CD8-positive, alpha-beta memory T cell (primary cell): ENCODE results near the gene ZNF581. TPM values are rescaled to one million over a fixed set of nuclear protein-coding genes. Genes with fewer than 3 reads are reported as not detected.

Experiments used
- CTCF ChIA-PET: fragments of 350-600 bp; sonication (Branson Sonifier 250); formaldehyde crosslinking; loops from one replicate; lab custom pipeline; 2021; ENCODE audit warnings: antibody characterized with exemption; lab: Charles Lee
- POLR2A ChIA-PET: fragments of 350-600 bp; sonication (Branson Sonifier 250); formaldehyde crosslinking; loops from one replicate; lab custom pipeline; 2021; ENCODE audit warnings: antibody characterized with exemption; lab: Charles Lee
- DNase-seq, 5 donors: peaks; one replicate each; pipeline versions ENCODE4 v3.0.0 to v3.0.0-alpha.2; 2020 to 2022; ENCODE audit warnings: mixed read lengths in 1 of 5
- H3K27ac ChIP-seq: one replicate; pipeline ENCODE4 v1.7.0; 2013; ENCODE audit warnings: low read depth, mild to moderate bottlenecking, low read length, moderate library complexity
- H3K27me3 ChIP-seq: 2 replicates; pipeline ENCODE4 v1.7.0; 2013; ENCODE audit warnings: low read length, mild to moderate bottlenecking; ENCODE audit not compliant: insufficient read depth, poor library complexity, severe bottlenecking
- H3K36me3 ChIP-seq: 2 replicates; pipeline ENCODE4 v1.7.0; 2013; ENCODE audit warnings: mild to moderate bottlenecking, low read length, moderate library complexity; ENCODE audit not compliant: insufficient read depth
- H3K4me1 ChIP-seq: 2 replicates; pipeline ENCODE4 v1.7.0; 2013; ENCODE audit warnings: mild to moderate bottlenecking, low read length, moderate library complexity; ENCODE audit not compliant: insufficient read depth
- H3K4me3 ChIP-seq: 2 replicates; pipeline ENCODE4 v1.7.0; 2013; ENCODE audit warnings: mild to moderate bottlenecking, low read length
- H3K9me3 ChIP-seq: 2 replicates; pipeline ENCODE4 v1.7.0; 2013; ENCODE audit warnings: mild to moderate bottlenecking, low read length
- H3K27ac Mint-ChIP-seq, 8 donors: one replicate each; pipeline ENCODE4 v1.8.0; 2020 to 2021; ENCODE audit warnings: mixed read lengths in 8 of 8, mild to moderate bottlenecking in 6 of 8, inconsistent platforms in 3 of 8, moderate library complexity in 3 of 8
- H3K27me3 Mint-ChIP-seq, 2 donors: one replicate each; pipeline ENCODE4 v1.8.0; 2020 to 2021; ENCODE audit warnings: mixed read lengths in 2 of 2, mild to moderate bottlenecking in 1 of 2, moderate library complexity in 1 of 2
- H3K36me3 Mint-ChIP-seq, 3 donors: one replicate each; pipeline ENCODE4 v1.8.0; 2020 to 2021; ENCODE audit warnings: mixed read lengths in 3 of 3, inconsistent platforms in 1 of 3, mild to moderate bottlenecking in 1 of 3
- H3K4me1 Mint-ChIP-seq, 3 donors: one replicate each; pipeline ENCODE4 v1.8.0; 2020 to 2021; ENCODE audit warnings: mixed read lengths in 3 of 3, inconsistent platforms in 1 of 3, mild to moderate bottlenecking in 1 of 3
- H3K4me3 Mint-ChIP-seq, 7 donors: one replicate each; pipeline ENCODE4 v1.8.0; 2020 to 2021; ENCODE audit warnings: mixed read lengths in 7 of 7, mild to moderate bottlenecking in 6 of 7, moderate library complexity in 4 of 7, inconsistent platforms in 2 of 7
- H3K9me3 Mint-ChIP-seq, 5 donors: one replicate each; pipeline ENCODE4 v1.8.0; 2020 to 2022; ENCODE audit warnings: mixed read lengths in 5 of 5, mild to moderate bottlenecking in 3 of 5, moderate library complexity in 2 of 5, inconsistent platforms in 1 of 5
- polyA plus RNA-seq: library from polyadenylated mRNA; unstranded; fragments of 300-500 nt; fragmentation: Illumina TruSeq; gene quantifications from one replicate; pipeline ENCODE4 v1.2.3, GENCODE V29; 2021
- total RNA-seq, 2 experiments: library from RNA; stranded (reverse); gene quantifications; one replicate each; pipeline ENCODE4 v1.2.3, GENCODE V29; 2021

Gene ZNF581
- total and polyA plus RNA-seq, 3 experiments from 2014 or later, result 23.4 to 34.4 (median 32.8) TPM

DNA sequence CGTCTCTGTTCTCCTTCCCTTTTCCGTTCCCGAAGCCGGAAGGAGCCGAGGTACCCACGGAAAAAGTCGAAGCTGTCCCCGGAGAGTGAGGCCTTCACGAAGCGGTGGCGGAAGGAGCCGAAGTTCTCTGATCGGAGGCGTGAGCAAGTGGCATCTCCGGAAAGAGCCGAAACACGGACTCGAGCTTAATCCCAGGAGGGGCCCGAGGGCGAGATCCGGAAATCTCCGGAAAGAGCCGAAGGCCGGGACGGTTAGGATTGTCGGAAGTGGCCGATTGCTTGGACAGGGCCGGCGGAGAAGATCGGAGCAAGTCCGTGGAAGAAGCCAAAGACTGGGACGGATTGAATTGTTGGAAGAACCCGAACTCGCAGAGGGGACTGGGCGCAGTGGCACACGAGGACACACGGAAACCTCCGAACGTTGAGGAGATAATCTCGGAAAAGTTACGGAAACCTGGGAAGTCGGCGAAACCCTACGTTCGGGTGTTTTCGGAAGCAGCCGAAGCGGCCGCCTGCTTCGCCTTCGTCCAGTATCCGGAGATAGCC lies 10.9 kb downstream of the ZNF581 start:
- H3K36me3 Mint-ChIP-seq, result peaks cover 0 to 32% (median 3%) of the 10 kb centered on the region in 3 donors
- ChIA-PET POLR2A (interaction anchor here (0.6 to 1.8 kb wide), 19 partner anchors 9 to 1465 kb away, joined by 3 to 23 read pairs (median 5); partner anchors contain the start of genes FIZ1, ISOC2, KMT5C and MBOAT7), CTCF (interaction anchor here (0.7 to 2.6 kb wide), 14 partner anchors 9 to 315 kb away, joined by 3 to 12 read pairs (median 4); partner anchors contain the start of genes KMT5C, ZNF581, ZNF784 and ZNF865)
- peak overlapping the region; percentile 89 for H3K4me3 ChIP-seq
- H3K4me1 Mint-ChIP-seq, result peaks cover 32 to 52% (median 34%) of the 10 kb centered on the region in 3 donors
- H3K36me3 ChIP-seq, result peaks cover 3% of the 10 kb centered on the region
- peaks cover 0 to 7% of the 10 kb centered on the region in 2 donors for H3K27me3 Mint-ChIP-seq
- peak; percentile 99 to 100 (median 100) for DNase-seq
- peak overlapping the region; percentile 96 to 99 (median 98) for H3K27ac Mint-ChIP-seq
- peak overlapping the region; percentile 90 to 97 (median 95) for H3K4me3 Mint-ChIP-seq
- H3K4me1 ChIP-seq, result peaks cover 39% of the 10 kb centered on the region
- H3K27ac ChIP-seq, result peak overlapping the region; percentile 91
- H3K9me3 Mint-ChIP-seq, result peaks cover 0 to 3% (median 0%) of the 10 kb centered on the region in 5 donors
- H3K27me3 ChIP-seq, result no peaks in the 10 kb centered on the region
- H3K9me3 ChIP-seq, result no peaks in the 10 kb centered on the region

GRCh38 chr19:55654868-55655647 lies 11.6 kb downstream of the ZNF581 start, which contains the start of gene U2AF2:
TSS of gene U2AF2 (plus strand) at chr19:55655035. CDS start at chr19:55655105, 70 bp downstream.
- Mint-ChIP-seq H3K36me3 (peaks cover 0 to 39% (median 5%) of the 10 kb centered on the region in 3 donors), H3K4me3 (peak within 1 kb of the TSS; percentile 90 to 97 (median 95)), H3K9me3 (peaks cover 0 to 3% (median 0%) of the 10 kb centered on the region in 5 donors), H3K27ac (peak within 1 kb of the TSS; percentile 97 to 99 (median 99)), H3K4me1 (peaks cover 38 to 53% (median 38%) of the 10 kb centered on the region in 3 donors), H3K27me3 (peaks cover 0 to 7% of the 10 kb centered on the region in 2 donors)
- peak within 1 kb of the TSS; percentile 91 for H3K4me3 ChIP-seq
- no peaks in the 10 kb centered on the region for H3K9me3 ChIP-seq
- H3K27ac ChIP-seq, result peak within 1 kb of the TSS; percentile 91
- H3K36me3 ChIP-seq, result peaks cover 10% of the 10 kb centered on the region
- ChIA-PET CTCF (interaction anchor here (0.7 to 2.6 kb wide), 14 partner anchors 8 to 316 kb away, joined by 3 to 12 read pairs (median 4); partner anchors contain the start of genes KMT5C, ZNF581, ZNF784 and ZNF865), POLR2A (interaction anchor here (0.6 to 1.8 kb wide), 19 partner anchors 10 to 1466 kb away, joined by 3 to 23 read pairs (median 5); partner anchors contain the start of genes FIZ1, ISOC2, KMT5C and MBOAT7)
- H3K27me3 ChIP-seq, result no peaks in the 10 kb centered on the region
- peaks cover 44% of the 10 kb centered on the region for H3K4me1 ChIP-seq
- peak; percentile 95 to 98 (median 97) for DNase-seq

GRCh38 chr19:55655648-55656040 lies 12.2 kb downstream of the ZNF581 start:
- peak overlapping the region; percentile 91 for H3K4me3 ChIP-seq
- Mint-ChIP-seq H3K27ac (peak overlapping the region; percentile 97 to 99 (median 99)), H3K27me3 (peaks cover 0 to 7% of the 10 kb centered on the region in 2 donors), H3K36me3 (peaks cover 0 to 45% (median 5%) of the 10 kb centered on the region in 3 donors), H3K4me1 (peaks cover 38 to 56% (median 40%) of the 10 kb centered on the region in 3 donors), H3K9me3 (peaks cover 0 to 3% (median 0%) of the 10 kb centered on the region in 5 donors), H3K4me3 (peak overlapping the region; percentile 90 to 97 (median 93))
- H3K9me3 ChIP-seq, result no peaks in the 10 kb centered on the region
- CTCF ChIA-PET, result no interaction called here
- peaks cover 16% of the 10 kb centered on the region for H3K36me3 ChIP-seq
- DNase-seq, result no peak
- H3K27ac ChIP-seq, result peak overlapping the region; percentile 91
- H3K4me1 ChIP-seq, result peaks cover 44% of the 10 kb centered on the region
- POLR2A ChIA-PET, result no interaction called here
- no peaks in the 10 kb centered on the region for H3K27me3 ChIP-seq

DNA sequence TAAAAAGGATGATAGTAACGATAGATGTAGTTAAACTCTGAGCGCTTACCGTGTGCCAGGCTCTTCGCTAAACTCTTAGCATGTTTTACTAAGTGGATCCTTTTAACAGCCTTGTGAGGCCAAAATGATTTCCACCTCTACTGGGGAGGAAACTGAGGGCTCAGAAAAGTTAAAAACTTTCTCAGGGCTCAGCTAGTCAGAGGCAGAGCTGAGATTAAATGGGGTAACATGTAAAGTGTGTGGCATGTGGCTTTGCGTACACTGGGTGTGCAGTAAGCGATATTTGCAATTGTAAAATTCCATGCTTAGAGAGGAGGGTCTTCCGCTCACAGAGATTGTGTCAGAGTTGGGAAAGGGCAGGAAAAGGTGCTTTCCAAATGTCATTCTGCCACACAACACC lies 13.1 kb downstream of the ZNF581 start:
- Mint-ChIP-seq H3K9me3 (peaks cover 0 to 3% (median 0%) of the 10 kb centered on the region in 5 donors), H3K27ac (peak overlapping the region; percentile 57 to 99 (median 98)), H3K4me3 (peak overlapping the region; percentile 90 to 97 (median 93)), H3K27me3 (peaks cover 0 to 7% of the 10 kb centered on the region in 2 donors), H3K36me3 (peaks cover 0 to 52% (median 5%) of the 10 kb centered on the region in 3 donors), H3K4me1 (peaks cover 38 to 60% (median 43%) of the 10 kb centered on the region in 3 donors)
- DNase-seq, result no peak
- ChIA-PET CTCF (interaction anchor here (2.9 kb wide), 1 partner anchor 15 kb away, joined by 10 read pairs; no protein-coding TSS in a partner anchor), POLR2A (interaction anchor here (1.1 kb wide), 1 partner anchor 18 kb away, joined by 8 read pairs; no protein-coding TSS in a partner anchor)
- H3K36me3 ChIP-seq, result peaks cover 25% of the 10 kb centered on the region
- peaks cover 44% of the 10 kb centered on the region for H3K4me1 ChIP-seq
- peak overlapping the region; percentile 29 for H3K27ac ChIP-seq
- no peaks in the 10 kb centered on the region for H3K27me3 ChIP-seq
- peak overlapping the region; percentile 91 for H3K4me3 ChIP-seq
- H3K9me3 ChIP-seq, result no peaks in the 10 kb centered on the region

GRCh38 chr19:55656988-55657747 lies 13.7 kb downstream of the ZNF581 start:
- peak overlapping the region; percentile 29 for H3K27ac ChIP-seq
- ChIA-PET POLR2A (interaction anchor here (1.1 kb wide), 1 partner anchor 19 kb away, joined by 8 read pairs; no protein-coding TSS in a partner anchor), CTCF (interaction anchor here (2.9 kb wide), 1 partner anchor 14 kb away, joined by 10 read pairs; no protein-coding TSS in a partner anchor)
- Mint-ChIP-seq H3K9me3 (peaks cover 0 to 3% (median 0%) of the 10 kb centered on the region in 5 donors), H3K27ac (peak overlapping the region; percentile 82 to 99 (median 96)), H3K4me3 (peak overlapping the region; percentile 90 to 97 (median 93)), H3K4me1 (peaks cover 43 to 66% (median 47%) of the 10 kb centered on the region in 3 donors), H3K27me3 (peaks cover 0 to 7% of the 10 kb centered on the region in 2 donors), H3K36me3 (peaks cover 0 to 58% (median 11%) of the 10 kb centered on the region in 3 donors)
- H3K27me3 ChIP-seq, result no peaks in the 10 kb centered on the region
- H3K9me3 ChIP-seq, result no peaks in the 10 kb centered on the region
- H3K4me1 ChIP-seq, result peaks cover 44% of the 10 kb centered on the region
- DNase-seq, result no peak
- H3K36me3 ChIP-seq, result peaks cover 31% of the 10 kb centered on the region
- H3K4me3 ChIP-seq, result peak overlapping the region; percentile 91

DNA sequence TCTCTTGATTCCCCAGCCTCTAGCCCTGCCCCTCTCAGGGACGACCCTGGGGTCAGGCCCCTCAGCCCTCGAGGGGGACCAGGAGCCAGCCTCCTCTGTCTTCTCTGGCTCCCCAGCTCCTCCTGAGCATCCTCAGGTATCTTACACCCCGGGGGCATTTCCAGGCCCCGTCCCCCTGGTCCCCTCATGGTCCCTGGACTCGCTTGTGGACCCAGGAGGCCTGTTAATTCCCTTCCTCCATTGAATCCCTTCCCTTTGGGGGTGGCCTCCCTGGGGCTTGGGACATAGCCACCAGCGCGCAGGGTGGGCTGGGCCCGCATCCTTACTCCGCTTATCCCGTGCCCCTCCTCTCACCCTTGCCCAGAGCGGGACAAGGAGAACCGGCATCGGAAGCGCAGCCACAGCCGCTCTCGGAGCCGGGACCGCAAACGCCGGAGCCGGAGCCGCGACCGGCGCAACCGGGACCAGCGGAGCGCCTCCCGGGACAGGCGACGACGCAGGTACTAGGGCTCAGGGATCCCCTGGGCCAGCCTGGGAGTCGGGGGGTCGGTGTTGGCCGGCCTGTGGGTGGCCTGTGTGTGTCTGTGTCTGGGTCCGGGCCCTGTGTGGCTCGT lies 15.5 kb downstream of the ZNF581 start:
- Mint-ChIP-seq H3K9me3 (peaks cover 0 to 3% (median 0%) of the 10 kb centered on the region in 5 donors), H3K27ac (peak overlapping the region in 7 of 8 donors; percentile 56 to 99 (median 87)), H3K27me3 (peaks cover 0 to 4% of the 10 kb centered on the region in 2 donors), H3K36me3 (peaks cover 9 to 74% (median 19%) of the 10 kb centered on the region in 3 donors), H3K4me3 (peak overlapping the region in 3 of 7 donors; percentile 61 to 92 (median 75)), H3K4me1 (peaks cover 51 to 77% (median 59%) of the 10 kb centered on the region in 3 donors)
- POLR2A ChIA-PET, result no interaction called here
- Histone ChIP-seq H3K4me1 (peaks cover 44% of the 10 kb centered on the region), H3K9me3 (no peaks in the 10 kb centered on the region), H3K27ac (no peak overlapping the region), H3K4me3 (no peak overlapping the region), H3K27me3 (no peaks in the 10 kb centered on the region), H3K36me3 (peaks cover 48% of the 10 kb centered on the region)
- CTCF ChIA-PET, result interaction anchor here (1.6 to 2.9 kb wide), 2 partner anchors 9 to 12 kb away, joined by 3 to 10 read pairs; no protein-coding TSS in a partner anchor
- DNase-seq, result no peak
